Prostate gland (tissue), 2 donors: ENCODE data around the gene SMURF2.

Experiments
- POLR2A ChIP-seq: fragments of 450-650 bp; IDR thresholded peaks from one replicate; pipeline ENCODE4 v1.6.1; 2016; ENCODE audit warnings: antibody characterized with exemption, mild to moderate bottlenecking
- POLR2AphosphoS5 ChIP-seq: sonication (generic); formaldehyde crosslinking; IDR thresholded peaks from one replicate; pipeline ENCODE4 v1.6.1; 2017; ENCODE audit warnings: antibody characterized with exemption
- TF ChIP-seq, protein P1 (sequence below), 4 experiments: fragments of 200-600 bp in 2 of 4; fragments of 450-650 bp in 2 of 4; sonication (generic) in 2 of 4; IDR thresholded peaks; 1 replicate in 3 of 4; 2 replicates in 1 of 4; pipeline ENCODE4 v1.5.1; 2016 to 2019; ENCODE audit warnings: antibody characterized with exemption in 4 of 4, mild to moderate bottlenecking in 2 of 4, moderate library complexity in 2 of 4

DNA sequence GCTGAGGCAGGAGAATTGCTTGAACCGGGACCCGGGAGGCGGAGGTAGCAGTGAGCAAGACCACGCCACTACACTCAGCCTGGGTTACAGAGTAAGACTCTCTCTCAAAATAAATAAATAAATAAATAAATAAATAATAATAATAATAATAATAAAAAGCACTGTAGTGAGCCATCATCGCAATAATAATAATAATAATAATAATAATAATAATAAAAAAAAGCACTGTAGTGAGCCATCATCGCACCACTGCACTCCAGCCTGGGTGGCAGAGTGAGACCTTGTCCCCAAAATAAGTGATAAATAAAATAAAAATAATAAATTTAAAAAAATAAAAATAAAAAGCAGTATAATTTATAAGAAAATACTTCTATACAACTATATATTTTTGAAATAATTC lies 40.3 kb downstream of the SMURF2 start:
- TF ChIP-seq, protein P1, sequence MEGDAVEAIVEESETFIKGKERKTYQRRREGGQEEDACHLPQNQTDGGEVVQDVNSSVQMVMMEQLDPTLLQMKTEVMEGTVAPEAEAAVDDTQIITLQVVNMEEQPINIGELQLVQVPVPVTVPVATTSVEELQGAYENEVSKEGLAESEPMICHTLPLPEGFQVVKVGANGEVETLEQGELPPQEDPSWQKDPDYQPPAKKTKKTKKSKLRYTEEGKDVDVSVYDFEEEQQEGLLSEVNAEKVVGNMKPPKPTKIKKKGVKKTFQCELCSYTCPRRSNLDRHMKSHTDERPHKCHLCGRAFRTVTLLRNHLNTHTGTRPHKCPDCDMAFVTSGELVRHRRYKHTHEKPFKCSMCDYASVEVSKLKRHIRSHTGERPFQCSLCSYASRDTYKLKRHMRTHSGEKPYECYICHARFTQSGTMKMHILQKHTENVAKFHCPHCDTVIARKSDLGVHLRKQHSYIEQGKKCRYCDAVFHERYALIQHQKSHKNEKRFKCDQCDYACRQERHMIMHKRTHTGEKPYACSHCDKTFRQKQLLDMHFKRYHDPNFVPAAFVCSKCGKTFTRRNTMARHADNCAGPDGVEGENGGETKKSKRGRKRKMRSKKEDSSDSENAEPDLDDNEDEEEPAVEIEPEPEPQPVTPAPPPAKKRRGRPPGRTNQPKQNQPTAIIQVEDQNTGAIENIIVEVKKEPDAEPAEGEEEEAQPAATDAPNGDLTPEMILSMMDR (IDR thresholded peaks at IDR 0.05) = no peak
- TF ChIP-seq POLR2A (no peak), POLR2AphosphoS5 (no peak)
